ENCODE results near the gene PCTP.
A peak's percentile ranks its signal among the peaks of the same experiment; 100 is the strongest.

The PCTP gene

DNA sequence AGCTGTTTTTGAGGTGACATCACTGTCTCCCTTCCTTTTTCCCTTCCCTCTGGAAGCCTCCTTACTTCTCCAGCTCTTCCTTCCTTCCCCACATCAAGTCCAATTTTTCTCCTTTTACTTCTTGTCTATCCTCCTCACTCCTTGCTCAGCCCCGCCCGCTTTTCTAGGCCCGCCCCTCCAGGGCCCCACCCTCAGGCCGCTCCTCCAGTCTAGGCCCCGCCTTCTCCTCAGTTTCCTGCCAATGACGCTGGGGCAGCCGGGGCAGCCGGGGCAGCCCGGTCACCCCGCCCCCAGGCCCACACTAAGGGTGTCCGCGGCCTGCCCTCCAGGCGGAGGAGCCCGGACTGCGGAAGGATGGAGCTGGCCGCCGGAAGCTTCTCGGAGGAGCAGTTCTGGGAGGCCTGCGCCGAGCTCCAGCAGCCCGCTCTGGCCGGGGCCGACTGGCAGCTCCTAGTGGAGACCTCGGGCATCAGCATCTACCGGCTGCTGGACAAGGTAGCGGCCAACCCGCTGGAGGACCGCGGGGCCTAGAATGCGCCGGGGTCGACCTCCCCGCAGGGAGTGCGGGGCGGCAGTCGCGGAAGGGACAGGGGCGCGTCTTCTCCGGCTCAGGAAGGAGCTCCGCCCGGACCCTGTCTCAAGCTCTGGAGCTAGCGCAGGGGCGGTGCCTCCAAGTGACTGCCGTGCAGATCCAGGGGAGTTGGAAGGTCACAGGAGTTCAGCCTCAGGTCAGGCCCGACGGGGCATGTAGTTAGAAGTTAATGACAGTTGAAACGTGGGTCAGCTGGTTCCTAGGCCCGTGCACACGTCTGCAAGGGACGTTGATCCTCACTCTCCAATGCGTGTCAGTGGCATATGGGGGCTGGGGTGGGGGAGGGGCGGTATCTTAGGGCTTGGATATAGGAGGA lies at the start of gene PCTP:
PCTP (plus strand) TSS at position 302 of the 908 bp plus-strand sequence; CDS start at position 355, 53 bp downstream.
- peak; percentile 94 for DNase-seq

DNA sequence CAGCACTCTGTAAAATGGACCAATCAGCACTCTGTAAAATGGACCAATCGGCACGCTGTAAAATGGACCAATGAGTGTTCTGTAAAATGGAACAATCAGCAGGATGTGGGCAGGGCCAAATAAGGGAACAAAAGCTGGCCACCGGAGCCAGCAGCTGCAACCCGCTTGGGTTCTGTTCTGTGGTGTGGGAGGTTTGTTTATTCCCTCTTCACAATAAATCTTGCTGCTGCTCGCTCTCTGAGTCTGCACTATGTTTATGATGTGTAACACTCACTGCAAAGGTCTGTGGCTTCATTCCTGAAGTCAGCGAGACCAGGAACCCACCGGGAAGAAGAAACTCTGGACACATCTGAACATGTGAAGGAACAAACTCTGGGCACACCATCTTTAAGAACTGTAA lies 48.7 kb upstream of the PCTP start:
- no peak for DNase-seq

DNA sequence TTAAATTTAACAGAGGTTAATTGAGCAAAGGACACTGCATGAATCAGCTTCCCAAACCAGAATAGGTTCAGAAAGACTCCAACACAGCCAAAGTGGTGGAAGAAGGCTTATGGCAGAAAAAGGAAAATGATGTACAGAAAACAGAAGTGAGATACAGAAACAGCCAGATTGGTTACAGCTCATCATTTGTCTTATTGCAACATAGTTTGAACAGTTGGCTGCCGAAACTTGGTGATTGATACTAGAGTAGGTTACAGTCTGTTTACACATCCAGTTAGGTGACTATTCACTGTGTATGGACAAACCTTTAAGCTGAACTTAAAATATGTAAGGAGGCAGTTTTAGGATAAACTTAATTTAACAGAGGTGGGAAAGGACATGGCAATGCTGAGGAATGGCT lies 46.5 kb upstream of the PCTP start:
- no peak for DNase-seq

DNA sequence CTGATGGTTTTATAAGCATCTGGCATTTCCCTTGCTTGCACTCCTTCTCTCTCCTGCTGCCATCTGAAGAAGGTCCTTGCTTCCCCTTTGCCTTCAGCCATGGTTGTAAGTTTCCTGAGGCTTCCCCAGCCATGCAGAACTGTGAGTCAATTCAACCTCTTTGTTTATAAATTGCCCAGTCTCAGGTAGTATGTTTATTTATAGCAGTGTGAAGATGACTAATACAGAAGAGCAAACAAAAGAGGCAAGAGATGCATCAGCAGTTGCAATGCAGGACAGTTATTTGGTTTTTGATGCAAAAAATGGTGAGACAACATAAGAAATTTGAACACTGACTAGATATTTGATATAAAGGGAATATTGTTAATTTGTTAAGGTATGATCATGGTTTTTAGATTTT lies 45.0 kb upstream of the PCTP start:
- DNase-seq, result no peak

DNA sequence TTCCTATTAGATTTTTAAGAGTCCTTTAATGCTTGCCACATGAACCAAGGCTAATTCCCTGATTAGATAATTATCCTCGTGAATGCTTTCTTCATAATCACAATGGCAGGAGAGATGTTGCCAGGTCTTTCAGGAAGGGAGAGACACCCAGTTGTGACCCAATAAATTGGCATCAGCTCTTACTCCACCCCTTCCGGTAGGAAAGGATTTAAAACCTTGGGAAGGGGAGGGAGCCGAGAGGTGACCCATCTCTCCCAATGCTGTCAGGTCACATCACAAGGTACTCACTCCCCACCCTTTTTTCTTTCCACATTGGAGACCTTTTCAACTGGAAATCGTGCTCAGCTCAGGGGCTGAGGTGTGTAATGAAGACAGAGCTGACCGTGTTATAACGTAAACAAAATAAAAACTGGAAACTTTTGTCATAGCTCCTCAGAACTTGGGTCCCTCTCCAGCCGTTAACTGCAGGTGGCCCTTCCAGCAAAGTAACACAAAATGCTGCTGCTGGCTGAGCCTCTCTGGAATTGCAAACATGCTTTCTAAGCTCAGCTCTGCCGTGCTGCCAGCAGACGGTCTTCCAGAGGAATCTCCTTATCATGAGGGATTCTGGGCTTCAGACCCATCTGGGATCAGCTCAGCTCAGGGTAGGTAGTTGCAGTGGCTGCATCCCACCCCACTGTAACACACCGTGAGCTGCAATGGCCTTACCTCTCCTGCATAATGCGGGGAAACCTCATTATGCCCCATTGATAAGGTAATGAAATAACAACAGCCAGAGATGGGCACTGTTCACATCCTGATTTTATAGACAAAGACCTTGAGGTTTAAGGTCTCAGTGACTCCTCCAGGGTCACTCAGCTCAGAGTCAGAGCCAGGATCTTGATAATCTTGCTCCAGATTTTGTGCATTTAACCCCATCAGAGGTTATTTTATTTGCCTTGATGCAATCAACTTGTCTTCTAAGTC lies 43.8 kb upstream of the PCTP start:
- no peak for DNase-seq

DNA sequence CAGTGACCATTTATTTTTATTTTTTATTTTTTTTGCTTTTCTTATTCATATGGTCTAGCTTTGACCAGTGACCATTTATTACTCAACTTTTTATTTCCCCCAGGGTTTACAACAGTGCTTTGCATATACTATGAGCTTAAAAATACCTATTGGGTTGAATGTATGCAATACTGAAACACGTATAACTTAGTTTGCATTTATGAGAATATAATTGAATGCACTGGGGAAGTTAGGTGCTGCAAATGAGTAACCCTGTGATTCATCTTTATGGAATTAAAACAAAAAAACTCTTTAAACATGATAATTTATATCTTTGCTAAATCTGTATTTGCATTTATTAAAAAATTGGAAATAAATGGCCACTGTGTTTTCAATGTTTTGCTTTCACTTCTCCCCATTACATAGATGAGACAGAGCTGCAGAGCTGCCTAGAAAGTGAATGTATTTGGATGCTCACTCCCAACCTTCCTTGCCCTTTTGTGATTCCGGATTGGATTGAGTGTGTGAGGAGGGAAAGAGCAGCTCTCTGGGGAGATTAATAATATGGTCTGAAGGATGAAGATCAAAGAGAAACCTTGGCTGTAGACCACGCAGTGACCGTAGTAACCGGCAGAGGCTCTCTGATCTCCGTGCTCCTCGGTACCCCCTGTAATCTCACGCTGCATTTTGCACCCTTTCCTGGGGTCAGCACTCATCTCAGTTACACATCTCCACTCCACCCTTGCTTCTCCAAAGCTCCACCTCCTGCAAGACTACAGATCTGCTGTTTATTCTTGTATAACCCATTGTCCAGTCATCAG lies 42.5 kb upstream of the PCTP start:
- no peak for DNase-seq

DNA sequence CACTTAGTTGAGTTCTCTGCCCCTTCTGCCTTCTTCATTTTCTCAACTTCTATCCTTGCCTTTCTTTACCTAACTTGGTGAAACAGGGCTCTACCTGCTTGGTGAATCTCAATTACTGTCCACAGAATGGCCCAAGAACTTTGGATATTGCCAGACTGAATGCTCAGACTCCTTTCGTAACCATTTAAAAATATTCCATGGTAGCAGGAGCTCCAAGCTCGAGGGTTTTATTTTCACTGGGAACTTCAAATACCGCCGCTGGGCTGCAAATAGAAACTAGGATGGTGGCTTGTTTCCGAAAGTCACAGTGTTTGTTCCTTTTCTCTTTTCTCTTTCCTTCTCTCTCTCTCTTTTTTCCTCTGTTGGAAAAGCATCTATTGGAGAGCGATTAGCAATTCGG lies 41.4 kb upstream of the PCTP start:
- DNase-seq, result no peak

DNA sequence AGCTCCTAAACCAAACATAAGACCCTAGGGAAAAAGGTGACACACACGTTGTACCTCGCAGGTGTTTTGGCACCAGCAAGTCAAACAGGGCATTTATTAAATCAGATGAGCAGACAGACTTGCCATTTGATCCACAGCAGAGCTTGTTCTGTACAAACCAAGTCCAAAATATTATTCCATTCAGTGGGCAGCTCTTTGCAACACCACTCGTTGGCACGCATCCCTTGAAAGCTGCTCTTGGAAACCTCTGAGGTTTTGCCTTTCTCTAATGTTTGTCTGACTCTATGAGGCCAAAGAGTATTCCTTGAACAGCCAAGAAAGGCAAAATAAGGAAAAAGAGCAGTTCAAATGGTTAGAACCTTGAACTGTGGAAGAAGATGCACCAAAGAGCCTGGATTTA lies 40.9 kb upstream of the PCTP start:
- DNase-seq, result no peak

DNA sequence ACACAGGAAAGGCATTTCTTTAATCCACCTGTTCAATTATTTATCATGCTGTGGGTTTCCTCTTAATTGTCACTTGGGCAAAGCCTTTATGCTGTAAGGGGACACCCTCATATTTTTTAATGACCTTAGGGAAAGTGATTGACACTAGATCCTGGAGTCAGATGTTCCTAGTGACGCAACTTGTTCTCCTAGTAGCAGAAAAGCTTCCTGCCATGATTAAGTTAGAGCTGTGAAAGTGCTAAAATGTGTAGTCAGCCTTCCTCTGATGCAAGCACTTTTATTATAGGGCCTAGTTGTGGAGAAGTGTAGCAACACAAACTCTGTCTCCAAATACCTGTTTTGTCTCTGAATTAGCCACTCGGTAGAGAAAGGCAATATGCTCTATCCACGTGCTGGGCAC lies 40.4 kb upstream of the PCTP start:
- no peak for DNase-seq

DNA sequence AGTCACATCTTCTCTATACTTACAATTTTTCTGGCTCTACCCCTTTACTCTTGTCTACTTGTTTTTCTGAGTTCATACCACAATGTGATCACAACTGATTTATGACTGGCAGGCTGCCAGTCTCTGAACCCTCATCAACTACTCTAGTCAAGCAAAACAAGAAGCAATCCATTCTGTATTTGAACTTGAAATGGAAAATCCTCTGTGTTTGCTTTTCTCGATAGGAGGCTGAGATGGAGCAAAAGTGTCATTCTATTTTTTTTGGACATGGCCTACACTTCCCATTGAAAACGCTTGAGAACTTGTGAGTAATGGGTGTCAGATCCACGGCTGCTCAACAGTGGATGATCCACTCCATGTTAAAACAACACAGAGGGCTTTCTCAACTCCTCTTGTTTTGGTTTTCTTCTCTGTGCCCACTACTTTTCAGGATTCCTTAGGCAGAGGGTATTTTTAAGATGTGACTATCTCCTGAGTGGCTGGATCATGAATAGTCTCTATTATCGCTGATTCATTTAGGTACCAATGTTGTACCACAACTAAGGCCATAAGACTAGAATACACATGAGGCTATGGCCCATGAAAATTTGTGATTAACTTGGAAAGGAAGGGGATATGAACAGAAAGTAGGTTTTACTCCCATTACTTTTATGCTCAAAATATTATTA lies 39.9 kb upstream of the PCTP start:
- DNase-seq, result no peak

DNA sequence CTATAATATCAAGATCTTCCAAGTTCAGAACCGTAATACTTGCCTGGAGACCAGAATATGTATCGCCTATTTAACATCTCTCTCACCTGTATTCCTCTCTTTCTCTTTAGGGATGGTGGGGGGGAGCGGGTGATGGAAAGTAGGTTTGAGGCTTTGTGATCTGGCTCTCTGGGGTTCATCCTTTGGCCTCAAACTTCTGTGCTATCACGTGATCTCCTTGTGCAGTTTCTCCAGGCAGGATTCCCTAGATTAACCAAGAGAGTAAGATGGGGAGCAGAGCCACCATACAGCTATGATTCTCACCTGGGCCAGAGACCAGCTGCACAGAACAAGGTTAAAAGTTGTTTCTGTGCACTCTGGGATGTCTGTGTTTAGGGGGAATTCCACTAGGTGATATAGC lies 33.4 kb upstream of the PCTP start:
- DNase-seq, result no peak

DNA sequence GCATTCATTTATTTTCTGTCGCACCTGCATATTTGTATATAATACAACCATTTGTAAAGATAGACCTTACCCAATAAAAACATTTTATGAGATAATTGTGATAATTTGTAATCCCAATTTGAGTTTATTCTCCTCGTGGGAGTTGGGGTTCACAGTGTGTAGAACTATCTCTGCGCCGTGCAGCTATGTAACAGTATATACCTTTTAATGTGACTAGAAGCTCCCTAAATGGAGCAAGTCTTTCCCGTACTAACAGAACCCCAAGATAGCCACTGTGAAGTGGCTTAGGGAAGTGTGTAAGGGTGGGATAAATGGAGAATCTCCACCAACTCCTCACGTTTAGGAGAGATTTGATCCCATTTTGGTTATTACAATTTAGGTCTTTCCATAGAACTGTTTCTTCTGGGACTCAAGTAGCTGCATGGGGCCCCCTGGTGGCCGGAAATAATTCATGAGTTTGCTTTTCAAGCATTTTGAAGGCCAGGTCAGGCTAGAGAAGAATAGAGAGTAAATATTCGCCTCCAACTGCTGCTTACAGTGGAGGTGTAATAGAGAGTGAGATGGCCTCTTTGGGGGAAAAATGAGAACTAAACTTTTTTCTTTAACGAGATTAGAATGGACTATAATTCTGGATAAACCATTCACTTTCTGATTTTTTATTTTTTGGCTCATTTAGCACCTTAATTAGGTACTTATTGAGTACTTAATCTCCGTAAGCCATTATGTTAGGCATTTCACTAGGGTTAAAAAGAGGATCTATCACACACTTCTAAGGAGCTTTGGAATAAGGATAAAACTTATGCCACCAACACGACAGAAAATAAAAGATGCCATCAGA lies 32.7 kb upstream of the PCTP start:
- peak; percentile 66 for DNase-seq

DNA sequence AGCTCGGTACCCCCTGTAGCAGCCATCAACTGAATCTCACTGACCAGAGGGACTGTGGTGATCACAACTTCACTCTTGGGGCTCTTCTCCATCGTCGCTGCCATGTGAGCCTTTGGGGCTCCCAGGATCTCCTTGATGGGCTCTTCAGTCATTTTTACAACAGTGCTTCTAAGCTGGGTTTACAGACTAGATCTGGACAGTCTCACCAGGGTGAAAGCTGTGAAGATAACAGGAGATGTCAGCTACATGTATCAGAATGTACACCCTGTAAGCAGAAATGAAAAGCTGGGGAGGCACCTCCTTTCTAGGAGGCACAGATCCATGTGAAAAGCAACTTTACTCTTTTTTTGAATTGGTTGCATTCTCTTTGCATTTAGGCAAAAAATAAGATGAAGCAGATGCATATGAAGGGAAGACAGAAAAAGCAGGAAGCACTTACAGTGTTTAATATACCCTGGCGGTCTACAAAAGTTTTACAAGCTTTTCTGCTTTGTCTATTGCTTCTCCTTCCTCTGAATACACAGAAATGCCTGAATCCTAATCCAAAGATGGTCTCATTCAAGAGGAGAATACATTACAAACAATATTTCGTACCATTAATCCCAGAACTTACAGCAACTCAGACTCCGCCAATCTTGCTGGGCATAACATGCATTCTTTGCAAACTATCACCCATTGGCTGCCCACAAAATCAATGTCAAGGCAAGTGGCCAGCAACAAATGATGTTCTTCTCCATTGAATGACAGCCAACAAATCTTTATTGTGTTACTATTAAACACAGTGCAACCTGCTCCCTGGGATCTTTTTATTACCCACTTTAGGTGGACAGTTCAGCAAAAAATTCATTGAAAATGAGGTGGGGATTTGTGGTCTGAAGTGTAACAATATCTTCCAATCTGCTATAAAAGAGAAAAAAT lies 29.7 kb upstream of the PCTP start:
- DNase-seq, result no peak

DNA sequence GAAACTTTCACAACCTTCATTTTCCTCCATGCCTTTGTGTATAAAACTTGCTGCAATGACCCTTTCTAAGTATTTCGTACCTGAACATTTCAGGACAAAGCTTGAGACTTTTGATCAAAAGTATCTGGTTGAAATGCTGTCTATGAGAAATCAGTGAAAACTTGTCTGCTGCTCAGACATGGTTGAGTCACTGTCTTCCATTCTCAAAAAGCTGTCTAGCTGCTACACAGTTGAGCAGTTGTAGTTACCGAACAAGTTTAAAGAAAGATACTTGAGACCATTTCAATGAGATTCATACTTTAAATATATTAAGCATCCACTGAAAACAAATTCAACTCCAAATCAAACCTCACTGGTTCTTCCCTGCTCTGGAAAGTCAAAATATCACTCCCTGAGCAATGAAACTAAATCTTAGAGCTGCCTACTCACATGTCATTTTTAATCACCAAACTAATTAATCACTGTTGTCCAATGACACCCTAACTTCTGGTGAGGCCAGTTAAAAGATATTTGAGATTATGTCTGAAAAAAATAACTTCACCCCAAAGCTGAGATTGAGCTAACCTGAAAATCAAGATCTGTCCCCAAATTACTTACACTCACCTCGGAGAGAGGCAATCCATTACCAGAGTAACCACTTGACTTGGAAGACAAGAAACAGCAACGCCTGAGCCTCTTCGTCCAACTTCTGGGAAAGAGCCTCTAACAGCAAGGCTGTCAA lies 28.7 kb upstream of the PCTP start:
- DNase-seq, result no peak

DNA sequence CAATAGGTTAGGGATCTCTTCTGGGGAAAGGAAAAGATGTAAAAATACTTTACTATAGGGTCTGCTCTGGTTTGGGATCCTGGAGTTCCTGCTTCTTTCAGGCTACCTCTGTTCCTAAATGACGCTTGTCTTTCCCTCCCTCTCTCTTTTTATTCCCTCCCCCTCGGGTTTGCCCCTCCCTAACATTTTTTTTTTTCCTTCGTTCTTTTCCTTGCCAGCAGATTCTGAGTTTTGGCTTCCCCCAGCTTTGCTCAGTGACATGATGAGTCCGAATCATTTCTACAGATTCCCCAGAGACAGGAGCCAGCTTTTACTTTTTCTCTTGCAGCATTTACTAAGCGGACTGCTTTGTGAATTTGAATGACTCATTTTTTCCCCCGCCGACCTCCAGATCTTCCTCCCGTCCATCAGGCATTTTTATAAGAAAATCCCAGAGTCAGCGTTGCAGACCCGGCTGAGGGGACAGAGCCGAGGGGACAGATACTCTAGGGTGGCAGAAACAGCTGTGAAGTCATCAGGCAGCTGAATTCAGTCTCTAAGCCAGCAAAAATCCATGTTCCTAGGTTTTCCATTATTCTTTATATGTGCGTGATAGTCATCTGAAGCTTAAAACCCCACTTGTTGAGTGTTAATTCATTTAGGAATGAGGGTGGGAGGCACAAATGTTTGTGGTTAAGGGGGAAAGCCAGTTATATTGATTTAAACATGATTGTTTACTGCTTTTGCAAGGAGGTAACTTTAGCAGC lies 27.9 kb upstream of the PCTP start, which contains the start of gene TMEM100:
TMEM100 (minus strand) TSS at position 123 of the 746 bp plus-strand sequence. CDS start 1,794 bp downstream, outside the sequence.
- no peak for DNase-seq

DNA sequence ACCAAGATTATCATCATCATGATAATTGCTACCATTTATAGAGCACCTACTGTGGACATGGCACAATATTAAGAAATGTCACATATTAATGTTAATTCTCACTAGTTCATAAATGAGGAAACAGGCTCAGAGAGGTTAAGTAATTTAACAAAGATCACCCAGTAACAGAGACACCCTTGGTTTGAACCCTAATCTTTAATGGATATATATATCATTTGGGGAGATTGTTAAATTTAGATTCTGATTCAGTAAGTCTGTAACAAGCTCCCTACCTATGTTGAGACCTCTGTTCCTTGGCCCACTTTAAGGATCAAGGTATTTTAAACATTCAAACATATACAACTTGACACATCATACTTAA lies 27.4 kb upstream of the PCTP start:
- no peak for DNase-seq

DNA sequence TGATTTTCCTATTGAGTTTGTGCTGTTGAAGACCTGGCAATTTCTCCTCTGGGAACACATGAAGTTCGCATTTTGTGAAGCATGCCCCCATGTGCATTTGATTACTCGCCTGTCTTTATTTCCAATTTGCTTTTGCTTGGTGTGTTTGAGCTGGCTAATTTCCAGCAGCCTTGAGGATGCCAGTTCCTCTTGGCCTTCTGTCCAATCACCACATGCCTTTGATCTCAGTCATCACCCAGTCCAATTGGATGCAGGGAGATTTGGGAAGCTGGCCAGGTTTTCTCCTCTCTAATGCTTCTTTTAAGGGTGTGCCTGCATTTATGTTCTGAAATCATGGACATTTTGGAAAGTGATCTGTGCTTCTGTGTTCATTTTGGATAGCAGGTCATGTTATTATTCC lies 24.4 kb upstream of the PCTP start:
- DNase-seq, result no peak

DNA sequence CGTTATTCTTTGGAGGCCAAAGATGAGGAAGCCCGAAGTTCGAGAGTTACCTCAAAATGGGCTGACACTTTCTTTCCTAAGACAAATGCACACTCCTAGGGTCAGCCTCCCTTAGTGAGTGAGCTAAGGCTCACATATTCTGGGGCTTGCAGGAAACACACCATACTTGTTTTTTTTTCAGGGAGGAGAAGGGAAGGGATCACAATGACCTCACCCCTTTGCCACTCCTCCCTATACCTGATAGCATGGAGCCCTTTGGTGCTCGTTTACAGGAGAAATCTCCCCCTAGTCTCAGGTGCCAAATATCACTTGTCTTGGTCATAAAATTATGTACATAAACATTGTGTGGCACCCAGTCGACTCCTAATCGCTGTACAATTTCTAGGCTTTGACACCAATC lies 23.6 kb upstream of the PCTP start:
- no peak for DNase-seq

DNA sequence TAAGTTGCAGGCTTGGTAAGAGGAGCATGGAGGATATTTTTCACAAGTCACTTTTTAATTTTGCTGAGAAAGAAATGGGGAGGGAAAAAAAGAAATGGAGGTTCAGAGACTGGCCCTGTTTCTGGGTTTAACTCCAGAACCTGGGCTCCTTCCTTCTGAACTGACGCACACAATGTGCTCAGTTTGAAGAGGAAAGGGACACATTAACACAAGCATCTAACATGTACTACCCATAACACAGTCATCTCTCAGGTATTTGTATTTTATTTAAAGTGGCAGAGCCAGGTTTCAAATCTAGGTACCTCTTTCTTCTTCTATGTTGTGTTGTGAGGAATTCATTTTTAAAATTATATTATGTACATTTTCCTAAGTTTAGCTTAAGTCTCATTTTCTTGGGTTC lies 22.9 kb upstream of the PCTP start:
- DNase-seq, result no peak
